Thyroid gland (tissue), 4 donors: ENCODE results near the gene QDPR.

Experiments
- CTCF ChIP-seq, 6 experiments: fragments of 200-600 bp in 3 of 6; fragments of 450-650 bp in 3 of 6; sonication (generic) in 3 of 6; IDR thresholded peaks; one replicate each; pipeline ENCODE4 v1.5.1; 2016 to 2019; ENCODE audit warnings: antibody characterized with exemption in 6 of 6, mild to moderate bottlenecking in 2 of 6, inconsistent platforms in 1 of 6, moderate library complexity in 1 of 6
- POLR2A ChIP-seq, 2 donors: fragments of 450-650 bp; IDR thresholded peaks; one replicate each; pipeline ENCODE4 v1.6.1; 2017; ENCODE audit warnings: antibody characterized with exemption in 2 of 2, mild to moderate bottlenecking in 2 of 2, moderate library complexity in 1 of 2

GRCh38 chr4:17554568-17554967, 42.7 kb upstream of the QDPR start:
- TF ChIP-seq CTCF (IDR thresholded peaks at IDR 0.05) = no peak
- no peak for TF ChIP-seq POLR2A (IDR thresholded peaks at IDR 0.05)
